ENCODE results near the gene TTC32.

The TTC32 gene

GRCh38 chr2:19885791-19886190 is 16.0 kb downstream of the TTC32 start:
- DNase-seq = no peak
- Histone ChIP-seq H3K27ac (no peak overlapping the region), H3K4me3 (ENCODE audit: low read depth, low read length) (no peak overlapping the region), H3K9me3 (ENCODE audit: severe bottlenecking) (no peaks in the 10 kb centered on the region), H3K27me3 (ENCODE audit: insufficient read depth, low read depth, severe bottlenecking) (no peaks in the 10 kb centered on the region), H3K36me3 (no peaks in the 10 kb centered on the region)
- TF ChIP-seq CTCF (IDR thresholded peaks at IDR 0.05; ENCODE audit: low read depth, low read length) = no peak

GRCh38 chr2:19883971-19884720 is 17.6 kb downstream of the TTC32 start:
- TF ChIP-seq CTCF (IDR thresholded peaks at IDR 0.05; ENCODE audit: low read depth, low read length) = no peak
- H3K27ac ChIP-seq = no peak overlapping the region
- H3K36me3 ChIP-seq = no peaks in the 10 kb centered on the region
- no peaks in the 10 kb centered on the region for H3K9me3 ChIP-seq (ENCODE audit: severe bottlenecking)
- DNase-seq = no peak
- no peaks in the 10 kb centered on the region for H3K27me3 ChIP-seq (ENCODE audit: insufficient read depth, low read depth, severe bottlenecking)
- H3K4me3 ChIP-seq (ENCODE audit: low read depth, low read length) = no peak overlapping the region

GRCh38 chr2:19883486-19883885 is 18.3 kb downstream of the TTC32 start:
- Histone ChIP-seq H3K36me3 (no peaks in the 10 kb centered on the region), H3K4me3 (ENCODE audit: low read depth, low read length) (no peak overlapping the region), H3K9me3 (ENCODE audit: severe bottlenecking) (no peaks in the 10 kb centered on the region), H3K27me3 (ENCODE audit: insufficient read depth, low read depth, severe bottlenecking) (no peaks in the 10 kb centered on the region), H3K27ac (no peak overlapping the region)
- DNase-seq = no peak
- TF ChIP-seq CTCF (IDR thresholded peaks at IDR 0.05; ENCODE audit: low read depth, low read length) = no peak

GRCh38 chr2:19882286-19882685 is 19.5 kb downstream of the TTC32 start:
- H3K4me3 ChIP-seq (ENCODE audit: low read depth, low read length) = no peak overlapping the region
- H3K36me3 ChIP-seq = no peaks in the 10 kb centered on the region
- no peak for TF ChIP-seq CTCF (IDR thresholded peaks at IDR 0.05; ENCODE audit: low read depth, low read length)
- DNase-seq = no peak
- H3K27me3 ChIP-seq (ENCODE audit: insufficient read depth, low read depth, severe bottlenecking) = no peaks in the 10 kb centered on the region
- H3K9me3 ChIP-seq (ENCODE audit: severe bottlenecking) = no peaks in the 10 kb centered on the region
- no peak overlapping the region for H3K27ac ChIP-seq

GRCh38 chr2:19881908-19882265 is 19.9 kb downstream of the TTC32 start:
- Histone ChIP-seq H3K9me3 (ENCODE audit: severe bottlenecking) (no peaks in the 10 kb centered on the region), H3K36me3 (no peaks in the 10 kb centered on the region), H3K4me3 (ENCODE audit: low read depth, low read length) (no peak overlapping the region), H3K27ac (no peak overlapping the region), H3K27me3 (ENCODE audit: insufficient read depth, low read depth, severe bottlenecking) (no peaks in the 10 kb centered on the region)
- no peak for DNase-seq
- TF ChIP-seq CTCF (IDR thresholded peaks at IDR 0.05; ENCODE audit: low read depth, low read length) = no peak

Measured in WERI-Rb-1 (cell line).